ENCODE results near the gene CTSZ.

GRCh38 chr20:58959652-58960051 lies 47.4 kb downstream of the CTSZ start:
- TF ChIP-seq CTCF (IDR thresholded peaks at IDR 0.05) (no peak), POLR2A (IDR thresholded peaks at IDR 0.05) (no peak)

Data from uterus (tissue), 2 donors.